GM23248 (cell line): ENCODE data around the gene EVPLL. TPM values are rescaled to one million over a fixed set of nuclear protein-coding genes. Genes with fewer than 3 reads are reported as not detected.

Experiments
- DNase-seq: peaks from one replicate; pipeline ENCODE4 v3.0.0-alpha.2; 2015
- H2AFZ ChIP-seq: fragments of 200-600 bp; sonication (generic); 2 replicates; pipeline ENCODE4 v1.6.1; 2016; ENCODE audit warnings: antibody characterized with exemption
- H3F3A ChIP-seq: fragments of 200-600 bp; sonication (generic); 2 replicates; pipeline ENCODE4 v1.6.1; 2016; ENCODE audit warnings: mild to moderate bottlenecking, antibody characterized with exemption, mixed run types; ENCODE audit not compliant: insufficient read depth
- H3K27ac ChIP-seq: fragments of 200-600 bp; sonication (generic); 2 replicates; pipeline ENCODE4 v1.5.1; 2016; ENCODE audit warnings: mild to moderate bottlenecking
- H3K27me3 ChIP-seq: fragments of 200-600 bp; sonication (generic); replicated peaks from 2 replicates; pipeline ENCODE4 v1.6.1; 2016; ENCODE audit warnings: mild to moderate bottlenecking; ENCODE audit not compliant: insufficient read depth
- H3K36me3 ChIP-seq: fragments of 200-600 bp; sonication (generic); 2 replicates; pipeline ENCODE4 v1.6.1; 2016; ENCODE audit warnings: low read depth, mild to moderate bottlenecking
- H3K4me1 ChIP-seq: fragments of 200-600 bp; sonication (generic); 2 replicates; pipeline ENCODE4 v1.6.1; 2016; ENCODE audit warnings: mild to moderate bottlenecking; ENCODE audit not compliant: insufficient read depth
- H3K4me2 ChIP-seq: fragments of 200-600 bp; sonication (generic); one replicate; pipeline ENCODE4 v1.6.1; 2016; ENCODE audit warnings: mild to moderate bottlenecking; ENCODE audit not compliant: unreplicated experiment
- H3K4me3 ChIP-seq: fragments of 200-600 bp; sonication (generic); 2 replicates; pipeline ENCODE4 v1.5.1; 2016; ENCODE audit warnings: mild to moderate bottlenecking
- H3K79me2 ChIP-seq: fragments of 200-600 bp; sonication (generic); 2 replicates; pipeline ENCODE4 v1.6.1; 2016; ENCODE audit warnings: mild to moderate bottlenecking; ENCODE audit not compliant: insufficient read depth
- H3K9ac ChIP-seq: fragments of 200-600 bp; sonication (generic); 2 replicates; pipeline ENCODE4 v1.6.1; 2016; ENCODE audit warnings: mild to moderate bottlenecking
- H3K9me2 ChIP-seq: fragments of 200-600 bp; sonication (generic); 2 replicates; pipeline ENCODE4 v1.6.1; 2016; ENCODE audit warnings: mixed run types, mild to moderate bottlenecking, moderate library complexity; ENCODE audit not compliant: insufficient read depth
- H3K9me3 ChIP-seq: fragments of 200-600 bp; sonication (generic); one replicate; pipeline ENCODE4 v1.6.1; 2017; ENCODE audit warnings: low read depth
- H4K20me1 ChIP-seq: fragments of 200-600 bp; sonication (generic); 2 replicates; pipeline ENCODE4 v1.6.0; 2016; ENCODE audit not compliant: insufficient read depth
- EZH2 ChIP-seq: fragments of 200-600 bp; sonication (generic); IDR thresholded peaks from 2 replicates; pipeline ENCODE4 v1.6.1; 2018; ENCODE audit warnings: antibody characterized with exemption, mild to moderate bottlenecking; ENCODE audit not compliant: insufficient read depth, poor library complexity, severe bottlenecking
- EZH2phosphoT487 ChIP-seq: fragments of 200-600 bp; sonication (generic); IDR thresholded peaks from 2 replicates; pipeline ENCODE4 v1.6.1; 2018; ENCODE audit warnings: antibody characterized with exemption, moderate library complexity, mild to moderate bottlenecking, low read depth; ENCODE audit not compliant: insufficient read depth
- WGBS, 2 experiments: methylation state at CpG; one replicate each; pipeline ENCODE4 v1.1.6; 2015 to 2017; ENCODE audit warnings: low lambda C conversion rate in 2 of 2, low coverage in 1 of 2; ENCODE audit errors: missing lambda C conversion rate in 2 of 2; 5-methylcytosine and 5-hydroxymethylcytosine counted together
- in situ Hi-C: fragments of 300-500 bp; cut with MboI; formaldehyde crosslinking; loops from 2 replicates; pipeline ENCODE4 v1.15.0; 2020
- polyA plus RNA-seq: library from polyadenylated mRNA; unstranded; fragments of >200 nt; fragmentation: Nextera tagmentation; extraction: Ambion mirVana; gene quantifications from 2 replicates; pipeline ENCODE4 v1.2.1, GENCODE V29; 2016
- total RNA-seq: library from RNA; depleted of rRNA; stranded (reverse); fragments of >200 nt; shearing (Covaris generic); gene quantifications from 2 replicates; pipeline ENCODE4 v1.2.3, GENCODE V29; 2014

EVPLL gene
- total and polyA plus RNA-seq, 2 experiments from 2014 or later: not detected

DNA sequence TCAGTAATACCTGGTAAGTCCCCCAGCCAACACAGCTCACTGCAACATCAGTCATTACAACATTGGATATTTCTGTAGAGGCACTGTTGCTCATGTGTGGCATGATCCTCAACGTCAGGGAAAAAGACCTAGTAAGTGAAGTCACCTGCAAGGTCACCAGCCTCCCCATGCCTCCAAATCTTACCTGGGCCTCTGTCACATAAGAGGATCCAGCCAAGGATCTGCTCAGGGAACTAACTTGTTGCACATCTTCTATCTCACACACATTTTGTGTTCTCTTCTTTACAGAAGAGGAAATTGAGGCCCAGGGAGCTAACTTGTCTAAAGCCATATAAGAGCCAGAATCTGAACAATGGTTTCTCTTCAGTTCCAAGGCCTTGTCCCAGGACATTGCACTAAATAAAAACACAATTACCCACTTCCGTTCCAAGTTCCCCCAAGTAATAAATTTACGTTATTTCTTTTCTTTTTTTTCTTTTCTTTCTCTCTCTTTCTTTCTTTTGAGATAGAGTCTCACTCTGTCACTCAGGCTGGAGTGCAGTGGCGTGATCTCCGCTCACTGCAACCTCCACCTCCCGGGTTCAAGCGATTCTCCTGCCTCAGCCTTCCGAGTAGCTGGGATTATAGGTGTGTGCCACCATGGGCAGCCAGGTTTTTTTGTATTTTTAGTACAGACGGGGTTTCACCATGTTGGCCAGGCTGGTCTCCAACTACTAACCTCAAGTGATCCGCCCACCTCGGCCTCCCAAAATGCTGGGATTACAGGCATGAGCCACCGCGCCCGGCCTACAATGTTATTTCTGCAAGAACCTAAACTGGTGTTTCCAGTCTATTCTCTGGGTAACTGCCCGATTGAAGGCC is 15.5 kb upstream of the EVPLL start:
- Histone ChIP-seq H3K9me3 (no peaks in the 10 kb centered on the region), H4K20me1 (no peaks in the 10 kb centered on the region), H3K27me3 (no peaks in the 10 kb centered on the region), H3K79me2 (no peaks in the 10 kb centered on the region), H3K4me2 (no peak overlapping the region), H2AFZ (peak overlapping the region; percentile 91), H3K27ac (no peak overlapping the region), H3K9me2 (no peaks in the 10 kb centered on the region), H3K9ac (no peak overlapping the region), H3K4me1 (peaks cover 3% of the 10 kb centered on the region; the same call in 1 of the 2 replicates), H3K4me3 (peak overlapping the region; percentile 87; the same call in 1 of the 2 replicates), H3F3A (peaks cover 5% of the 10 kb centered on the region; the same call in 1 of the 2 replicates), H3K36me3 (no peaks in the 10 kb centered on the region)
- no peak for DNase-seq
- WGBS, 2 experiments: 45 to 48% methylated on average over 14 to 15 of the region's 15 CpGs
- TF ChIP-seq EZH2: no peak
- no peak for TF ChIP-seq EZH2phosphoT487
- in situ Hi-C loops: no loop called here

GRCh38 chr17:18362698-18363100 is 14.9 kb upstream of the EVPLL start:
- no peaks in the 10 kb centered on the region; the same call in 1 of the 2 replicates for H3K4me1 ChIP-seq
- peak overlapping the region; percentile 84 for H3K4me2 ChIP-seq
- no peaks in the 10 kb centered on the region for H3K9me3 ChIP-seq
- WGBS, 2 experiments: 4 to 6% methylated on average over 14 of the region's 14 CpGs
- H3K79me2 ChIP-seq: no peaks in the 10 kb centered on the region
- no peaks in the 10 kb centered on the region for H3K27me3 ChIP-seq
- H4K20me1 ChIP-seq: no peaks in the 10 kb centered on the region
- no peaks in the 10 kb centered on the region for H3K36me3 ChIP-seq
- H2AFZ ChIP-seq: peak overlapping the region; percentile 91
- in situ Hi-C loops: no loop called here
- no peaks in the 10 kb centered on the region; the same call in 1 of the 2 replicates for H3F3A ChIP-seq
- H3K9ac ChIP-seq: peak overlapping the region; percentile 53
- DNase-seq: peak; percentile 12
- no peaks in the 10 kb centered on the region for H3K9me2 ChIP-seq
- no peak overlapping the region for H3K27ac ChIP-seq
- H3K4me3 ChIP-seq: peak overlapping the region; percentile 87
- TF ChIP-seq EZH2 (no peak), EZH2phosphoT487 (no peak)

DNA sequence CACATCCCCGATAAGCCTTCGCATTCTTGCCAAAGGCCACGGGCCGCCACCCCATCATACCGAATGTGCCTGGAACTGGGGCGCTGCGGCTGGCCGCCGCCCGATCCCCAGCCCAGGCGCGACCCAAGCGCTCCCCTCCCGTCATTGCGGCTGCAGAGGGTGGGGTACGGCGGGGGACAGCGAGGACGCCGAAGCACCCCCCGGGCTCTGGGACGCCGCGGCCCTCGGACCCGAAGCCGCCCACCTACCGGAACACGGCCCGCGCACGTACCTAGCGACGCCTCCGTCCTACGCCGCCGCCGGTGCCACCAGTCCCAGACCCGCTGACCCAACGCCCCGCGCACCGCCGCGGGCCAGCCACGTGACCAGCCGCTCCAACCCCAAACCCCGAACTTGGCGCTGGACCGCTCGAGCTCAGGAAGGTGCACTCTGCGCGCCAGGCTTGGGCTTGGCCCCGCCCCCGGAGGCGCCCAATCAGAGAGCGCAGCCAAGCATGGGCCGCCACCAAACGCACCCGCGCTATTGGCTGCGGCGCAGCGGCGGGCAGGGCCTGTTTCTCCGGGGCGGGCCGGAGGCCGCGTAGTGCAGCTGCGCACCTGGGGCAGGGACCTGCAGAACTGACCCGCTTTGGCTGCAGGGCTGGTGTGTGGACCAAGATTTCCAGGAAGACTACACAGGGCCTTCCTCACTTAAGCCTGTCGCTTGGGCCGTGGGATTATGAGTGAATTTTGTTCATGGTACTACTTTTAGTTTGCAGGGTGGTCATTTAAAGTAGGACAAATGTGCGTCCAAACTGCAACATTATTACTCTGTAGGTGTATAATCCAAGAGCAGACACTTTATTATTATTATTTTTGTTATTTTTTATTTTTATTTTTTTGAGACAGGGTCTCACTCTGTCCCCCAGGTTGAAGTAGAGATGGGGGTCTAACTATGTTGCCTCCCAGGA is 14.2 kb upstream of the EVPLL start, which contains the start of gene SHMT1:
Gene SHMT1 (minus strand): TSS at position 450 of the 949 bp plus-strand sequence. CDS start 7,569 bp downstream, outside the sequence.
- Histone ChIP-seq H3K4me3 (peak within 1 kb of the TSS; percentile 87), H4K20me1 (no peaks in the 10 kb centered on the region), H3K79me2 (no peaks in the 10 kb centered on the region), H3K9me2 (no peaks in the 10 kb centered on the region), H3K36me3 (no peaks in the 10 kb centered on the region), H3K27ac (no peak within 1 kb of the TSS), H3K4me2 (peak within 1 kb of the TSS; percentile 84), H3K4me1 (no peaks in the 10 kb centered on the region; the same call in 1 of the 2 replicates), H3K27me3 (no peaks in the 10 kb centered on the region), H2AFZ (peak within 1 kb of the TSS; percentile 91), H3K9me3 (no peaks in the 10 kb centered on the region), H3F3A (no peaks in the 10 kb centered on the region), H3K9ac (peak within 1 kb of the TSS; percentile 53)
- DNase-seq: peak; percentile 94
- in situ Hi-C loops: no loop called here
- WGBS, 2 experiments: 2% methylated on average over 61 to 71 of the region's 76 CpGs
- no peak for TF ChIP-seq EZH2
- no peak for TF ChIP-seq EZH2phosphoT487

GRCh38 chr17:18364166-18364565 is 13.4 kb upstream of the EVPLL start:
- Histone ChIP-seq H3K4me2 (no peak overlapping the region), H3K9me2 (no peaks in the 10 kb centered on the region), H4K20me1 (no peaks in the 10 kb centered on the region), H3K27me3 (no peaks in the 10 kb centered on the region; the same call in 1 of the 2 replicates), H3K9me3 (no peaks in the 10 kb centered on the region), H3K27ac (no peak overlapping the region), H3F3A (no peaks in the 10 kb centered on the region), H3K4me3 (no peak overlapping the region), H3K36me3 (no peaks in the 10 kb centered on the region), H3K9ac (no peak overlapping the region), H3K79me2 (no peaks in the 10 kb centered on the region), H3K4me1 (no peaks in the 10 kb centered on the region; the same call in 1 of the 2 replicates), H2AFZ (no peak overlapping the region)
- no peak for TF ChIP-seq EZH2
- no peak for TF ChIP-seq EZH2phosphoT487
- 83 to 91% methylated on average over 6 of the region's 6 CpGs for WGBS, 2 experiments
- in situ Hi-C loops: no loop called here
- DNase-seq: no peak
